Kidney tubule cell (primary cell): ENCODE measurements around the gene LITAF.

Experiments used
- DNase-seq: peaks from one replicate; pipeline ENCODE4 v3.0.0-alpha.2; 2018; ENCODE audit warnings: low spot score

The LITAF gene

DNA sequence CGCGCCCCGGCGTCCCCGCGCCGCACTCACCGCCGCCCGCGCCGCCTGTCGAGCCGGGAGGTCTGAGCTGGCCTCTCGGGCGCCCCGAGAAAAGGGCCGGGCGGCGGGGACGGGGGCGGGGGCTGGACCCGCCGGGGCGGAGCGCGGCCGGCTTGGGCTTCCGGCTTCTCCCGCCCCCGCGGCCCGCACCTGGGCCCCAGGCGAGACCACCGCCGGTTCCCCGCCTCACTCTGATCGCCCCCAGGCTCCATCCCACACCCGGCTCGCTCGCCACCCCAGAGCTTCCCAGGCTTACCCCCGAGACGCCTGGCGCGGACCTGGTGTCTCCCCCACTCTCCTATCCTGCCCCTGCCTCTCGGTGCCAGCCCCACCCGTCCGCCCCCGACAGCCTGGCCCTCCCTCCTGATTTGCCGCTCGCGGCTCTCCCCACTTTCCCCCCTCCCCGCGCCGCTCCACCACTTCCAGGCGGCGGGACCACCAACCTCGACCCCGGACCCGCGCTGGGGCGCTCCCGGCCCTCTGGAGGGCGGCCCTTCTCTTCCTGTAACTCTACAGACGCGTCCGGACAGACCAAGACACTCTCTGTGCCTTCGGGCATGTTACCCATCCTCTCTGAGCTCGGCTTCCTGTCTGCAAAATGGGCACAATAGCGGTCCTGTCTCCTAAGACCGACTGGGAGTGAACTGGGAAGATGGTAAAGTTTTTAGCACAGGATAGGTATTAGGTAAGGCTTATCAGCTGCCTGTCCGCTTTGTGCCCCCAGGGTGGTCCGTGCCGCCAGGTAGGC, at the start of gene LITAF:
Gene LITAF (minus strand): TSS at position 64 of the 787 bp plus-strand sequence. CDS start 30,189 bp downstream, outside the sequence.
- DNase-seq: peak; percentile 73

DNA sequence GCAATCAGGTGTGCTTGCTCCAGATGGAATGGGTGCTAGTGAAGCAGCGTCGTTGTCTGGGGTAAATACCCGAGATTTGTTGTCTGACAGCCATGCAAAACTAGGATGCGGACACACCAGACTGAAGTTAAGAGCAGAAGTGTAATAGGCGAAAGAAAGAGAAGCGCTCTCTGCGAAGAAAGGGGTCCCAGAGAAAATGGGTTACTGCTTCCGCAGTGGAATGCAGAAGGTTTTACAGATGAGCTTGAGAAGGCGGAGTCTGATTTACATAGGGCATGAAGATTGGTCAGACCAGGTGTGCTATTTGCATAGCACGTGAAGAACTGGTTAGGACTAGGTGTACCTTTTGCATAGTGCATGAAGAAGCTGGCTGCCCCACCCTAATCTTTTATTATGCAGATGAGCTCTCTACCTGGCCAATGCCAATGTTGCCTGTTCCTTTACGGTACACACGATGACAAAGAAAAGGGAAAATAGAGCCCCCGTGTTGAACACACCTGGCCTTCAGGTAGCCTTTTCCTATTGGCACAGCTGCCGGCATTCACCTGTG, 49.5 kb upstream of the LITAF start:
- peak; percentile 67 for DNase-seq

DNA sequence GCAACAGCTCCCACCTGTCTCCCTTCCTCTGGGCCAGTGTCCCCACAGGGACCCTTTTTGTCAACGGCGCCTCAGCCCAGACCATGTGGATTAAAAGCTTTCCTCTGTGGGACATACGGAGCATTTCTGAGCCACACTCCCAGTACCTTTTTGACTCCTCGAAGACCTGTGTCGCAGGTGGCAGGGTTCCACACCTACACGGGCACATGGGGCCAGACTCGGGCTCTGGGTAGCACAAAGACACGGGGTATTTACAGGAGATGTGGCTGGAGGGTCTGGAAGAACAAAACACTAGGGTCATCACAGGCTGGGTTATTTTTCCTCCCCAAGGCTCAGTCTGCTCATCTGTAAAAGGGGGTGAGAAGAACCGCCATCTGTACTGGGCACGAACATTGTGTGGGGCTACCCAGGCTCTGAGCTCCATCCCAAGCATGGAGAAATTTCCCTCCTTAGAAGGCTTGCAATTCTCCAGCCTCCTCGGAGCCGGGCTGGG, 49.0 kb upstream of the LITAF start:
- no peak for DNase-seq

DNA sequence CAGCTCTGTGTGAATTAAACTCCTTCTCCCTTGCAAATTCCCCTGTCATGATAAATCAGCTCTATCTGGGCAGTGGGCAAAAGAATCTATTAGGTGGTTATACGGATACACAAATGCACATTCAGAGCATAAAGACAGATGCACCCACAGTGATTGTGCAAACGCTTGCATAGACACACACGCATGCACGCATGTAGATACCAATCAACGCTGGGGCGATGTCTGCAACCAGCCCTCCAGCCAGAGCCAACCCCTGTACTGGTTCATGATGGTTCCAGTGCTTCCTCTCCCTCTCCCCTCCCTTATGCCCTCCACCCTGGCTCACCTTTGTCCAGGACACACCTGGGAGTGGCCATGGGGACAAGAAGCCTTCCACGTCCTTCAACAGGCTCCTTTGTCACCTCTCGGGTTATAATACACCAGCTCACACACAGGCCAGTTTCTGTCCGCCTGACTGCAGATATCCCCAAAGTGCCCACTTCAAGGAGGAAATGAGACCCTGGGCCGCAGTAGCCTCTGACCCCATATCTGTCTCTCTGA, 48.5 kb upstream of the LITAF start:
- DNase-seq: no peak

DNA sequence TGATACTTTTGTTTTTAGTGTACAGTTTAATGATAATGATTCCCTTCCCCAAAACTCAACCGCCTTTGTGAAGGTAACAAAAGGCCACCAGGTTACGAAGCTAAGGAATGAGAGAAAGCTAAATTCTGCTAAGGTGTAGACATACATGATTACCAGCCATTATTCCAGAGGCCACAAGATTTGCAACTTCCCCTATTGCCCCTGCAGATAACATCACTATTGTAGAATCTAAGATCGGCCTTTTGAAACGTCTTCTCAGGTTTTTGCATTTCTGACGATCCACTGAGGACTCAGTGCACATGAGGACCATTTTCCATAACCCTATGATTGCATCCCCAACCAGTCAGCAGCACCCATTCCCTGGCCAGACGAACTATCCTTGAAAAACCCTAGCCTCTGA, 47.6 kb upstream of the LITAF start:
- no peak for DNase-seq

DNA sequence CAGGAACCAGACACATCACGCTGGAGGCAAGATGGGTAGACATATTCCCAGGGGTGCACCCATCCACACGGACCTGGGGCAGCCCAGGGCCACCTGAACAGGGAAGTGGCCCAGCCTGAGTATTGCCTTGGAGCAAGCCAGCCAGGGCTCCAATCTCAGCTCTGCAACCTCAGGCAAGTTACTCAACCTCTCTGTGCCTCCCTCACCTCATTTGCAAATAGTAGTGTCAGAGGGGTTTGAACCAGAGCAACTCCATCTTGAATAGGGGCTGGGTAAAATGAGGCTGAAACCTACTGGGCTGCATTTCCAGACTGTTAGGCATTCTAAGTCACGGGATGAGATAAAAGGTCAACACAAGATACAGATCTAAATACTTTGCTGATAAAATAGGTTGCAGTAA, 46.4 kb upstream of the LITAF start:
- DNase-seq: no peak

DNA sequence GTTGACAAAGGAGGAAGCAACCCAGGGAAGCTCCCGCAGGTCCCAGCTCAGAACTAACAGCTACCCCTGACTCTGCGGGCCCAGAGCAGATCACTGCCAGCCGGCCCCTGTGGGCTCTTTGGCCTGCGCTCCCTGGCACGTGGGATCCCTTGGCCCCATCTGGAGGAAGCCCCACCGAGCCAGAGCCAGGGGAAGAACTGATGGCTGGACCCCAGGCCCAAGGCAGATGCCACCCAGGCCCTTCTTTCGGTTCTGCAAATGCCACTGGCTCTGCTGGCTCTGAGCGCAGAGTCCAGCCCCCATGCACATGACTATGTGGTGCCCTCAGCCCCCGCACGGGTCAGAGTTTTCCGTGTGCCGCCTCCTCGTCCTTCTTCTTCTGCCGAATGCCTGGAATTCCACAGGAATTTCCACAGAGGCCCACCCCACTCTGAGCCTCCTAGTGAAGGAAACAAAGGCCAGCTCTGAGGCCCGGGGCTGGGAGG, 45.8 kb upstream of the LITAF start:
- peak; percentile 78 for DNase-seq

- no peak for DNase-seq
Measured at GRCh38 chr16:11631214-11631613, 44.5 kb upstream of the LITAF start.

GRCh38 chr16:11630768-11631056, 44.0 kb upstream of the LITAF start:
- no peak for DNase-seq

DNA sequence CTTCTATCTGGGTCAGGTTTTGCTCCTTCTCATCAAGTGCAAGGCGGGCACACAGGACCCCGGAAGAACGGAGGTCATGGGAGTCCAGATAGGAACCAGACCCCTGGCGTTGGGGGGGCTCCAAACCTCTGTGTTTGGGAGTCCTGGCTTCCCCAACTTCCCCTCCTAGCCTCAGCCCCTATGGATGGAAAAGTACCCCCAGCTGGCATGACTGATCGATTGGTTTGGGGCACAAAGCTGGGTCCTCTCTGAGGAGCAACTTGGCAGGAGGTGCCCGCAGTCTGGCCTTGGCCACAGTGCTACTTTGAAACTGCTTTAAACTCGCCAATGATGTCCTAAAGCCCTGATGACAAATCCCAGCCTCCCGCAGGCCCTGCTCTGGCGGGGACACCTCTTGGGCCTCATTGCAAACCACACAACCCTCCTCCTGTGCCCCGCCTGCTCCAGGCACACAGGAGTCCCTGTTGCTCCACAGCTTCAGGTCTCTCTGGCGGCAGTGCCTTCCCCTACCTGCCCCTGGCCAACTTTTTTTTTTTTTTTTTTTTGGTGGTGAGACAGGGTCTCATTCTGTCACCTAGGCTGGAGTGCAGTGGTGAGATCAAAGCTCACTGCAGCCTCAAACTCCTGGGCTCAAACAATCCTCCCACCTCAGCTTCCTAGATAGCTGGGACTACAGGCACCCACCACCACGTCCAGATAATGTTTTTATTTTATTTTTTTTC, 43.5 kb upstream of the LITAF start:
- DNase-seq: no peak

DNA sequence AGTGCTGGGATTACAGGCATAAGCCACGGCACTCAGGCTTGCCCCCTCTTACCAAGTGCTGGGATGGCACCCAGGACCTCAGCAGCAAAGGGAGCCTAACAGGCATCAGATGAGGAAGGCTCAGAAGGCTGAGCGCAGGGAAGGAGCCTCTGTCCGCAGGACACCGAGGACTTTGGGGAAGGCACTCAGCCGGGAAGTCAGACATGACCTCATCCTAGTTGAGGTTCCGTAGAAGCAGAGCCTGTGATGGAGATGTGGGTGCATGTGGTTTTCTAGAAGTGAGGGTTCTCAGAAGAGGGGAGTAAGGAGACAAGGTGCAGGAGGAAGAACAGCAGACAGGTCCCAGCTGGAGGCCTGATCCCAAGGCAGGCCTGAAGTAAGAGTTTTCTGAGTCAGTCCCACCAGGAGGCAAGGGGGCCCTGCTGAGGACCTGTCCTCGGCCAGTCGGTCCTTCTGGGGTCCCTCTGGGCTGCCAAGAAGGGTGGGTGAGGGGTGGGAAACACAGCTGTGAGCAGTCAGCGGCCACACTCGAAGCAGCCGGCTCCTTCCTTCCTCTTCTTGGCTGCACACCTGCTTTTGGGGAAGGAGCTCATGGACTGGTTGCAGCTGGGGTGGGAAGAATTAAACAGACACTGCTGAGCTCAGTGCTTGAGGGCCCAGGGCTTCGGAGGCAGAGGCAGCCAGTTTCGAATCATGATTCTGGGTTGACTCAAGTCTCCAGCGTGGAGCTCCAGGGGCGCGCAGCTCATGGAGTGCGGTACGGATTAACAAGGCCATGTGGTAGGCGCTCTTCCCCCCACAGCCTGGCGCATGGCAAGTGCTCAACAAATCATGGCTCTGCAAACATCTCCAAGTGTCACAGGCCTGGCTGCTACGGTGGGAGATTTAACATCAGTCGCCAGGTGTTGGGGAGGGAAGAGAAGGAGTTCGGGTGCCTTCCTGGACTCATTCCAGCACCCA, 42.6 kb upstream of the LITAF start:
- DNase-seq: peak; percentile 61

GRCh38 chr16:11627822-11628457, 41.2 kb upstream of the LITAF start:
- DNase-seq: peak; percentile 95

DNA sequence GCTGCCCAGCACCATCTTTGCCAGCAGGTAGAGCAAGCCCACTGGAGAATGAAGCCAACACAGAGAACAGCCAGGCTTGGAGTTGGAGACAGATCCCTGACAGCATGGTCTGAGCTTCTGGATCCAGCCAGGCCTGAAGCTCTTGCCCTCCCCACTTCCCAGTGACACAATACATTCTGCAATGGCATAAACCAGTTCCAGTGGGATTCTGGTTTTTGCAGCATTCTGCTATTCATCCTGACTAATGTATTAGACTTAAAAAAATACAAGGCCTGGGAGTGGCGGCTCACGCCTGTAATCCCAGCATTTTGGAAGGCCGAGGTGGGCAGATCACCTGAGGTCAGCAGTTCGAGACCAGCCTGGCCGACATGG, 40.6 kb upstream of the LITAF start:
- DNase-seq: no peak

GRCh38 chr16:11626657-11627291, 40.1 kb upstream of the LITAF start:
- DNase-seq: no peak

- no peak for DNase-seq
Measured at GRCh38 chr16:11625769-11626168, 39.0 kb upstream of the LITAF start.

DNA sequence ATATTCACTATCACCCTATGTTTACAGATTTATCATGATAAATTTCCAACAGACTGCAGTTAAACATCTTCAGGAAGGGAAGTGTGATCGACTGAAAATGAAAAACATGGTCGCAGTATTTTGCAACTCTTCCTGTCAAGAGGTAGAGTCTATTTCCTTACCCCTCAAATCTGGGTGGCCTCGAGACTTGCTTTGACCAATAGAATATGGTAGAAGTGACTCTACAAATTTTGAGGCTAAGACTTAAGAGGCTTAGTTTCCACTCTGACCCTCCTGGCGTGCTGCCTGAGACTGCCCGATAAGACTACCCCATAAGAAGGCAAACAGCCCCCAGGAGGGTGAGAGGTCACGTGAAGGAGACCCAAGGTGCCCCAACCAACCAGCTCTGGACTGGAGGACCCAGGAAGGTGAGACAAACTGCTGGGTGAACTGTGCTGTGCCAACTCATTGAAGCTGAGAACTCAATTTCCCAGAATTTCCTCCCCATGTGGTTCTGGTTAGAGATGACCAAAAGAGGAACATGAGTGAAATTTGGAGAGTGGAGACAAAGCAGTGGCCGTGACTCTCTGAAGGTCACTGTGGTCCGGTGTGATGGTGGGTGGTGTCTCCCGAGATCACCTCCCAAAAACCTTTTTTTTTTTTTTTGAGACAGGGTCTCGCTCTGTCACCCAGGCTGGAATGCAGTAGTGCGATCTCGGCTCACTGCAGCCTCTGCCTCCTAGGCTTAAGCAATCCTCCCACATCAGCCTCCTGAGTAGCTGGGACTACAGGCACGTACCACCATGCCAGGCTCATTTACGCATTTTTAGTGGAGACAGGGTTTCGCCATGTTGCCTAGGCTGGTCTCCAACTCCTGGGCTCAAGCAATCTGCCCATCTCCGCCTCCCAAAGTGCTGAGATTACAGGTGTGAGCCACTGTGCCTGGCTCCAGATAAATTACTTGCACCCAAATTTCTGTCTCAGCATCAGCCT, 38.2 kb upstream of the LITAF start:
- DNase-seq: no peak

GRCh38 chr16:11624205-11624604, 37.5 kb upstream of the LITAF start:
- DNase-seq: no peak

DNA sequence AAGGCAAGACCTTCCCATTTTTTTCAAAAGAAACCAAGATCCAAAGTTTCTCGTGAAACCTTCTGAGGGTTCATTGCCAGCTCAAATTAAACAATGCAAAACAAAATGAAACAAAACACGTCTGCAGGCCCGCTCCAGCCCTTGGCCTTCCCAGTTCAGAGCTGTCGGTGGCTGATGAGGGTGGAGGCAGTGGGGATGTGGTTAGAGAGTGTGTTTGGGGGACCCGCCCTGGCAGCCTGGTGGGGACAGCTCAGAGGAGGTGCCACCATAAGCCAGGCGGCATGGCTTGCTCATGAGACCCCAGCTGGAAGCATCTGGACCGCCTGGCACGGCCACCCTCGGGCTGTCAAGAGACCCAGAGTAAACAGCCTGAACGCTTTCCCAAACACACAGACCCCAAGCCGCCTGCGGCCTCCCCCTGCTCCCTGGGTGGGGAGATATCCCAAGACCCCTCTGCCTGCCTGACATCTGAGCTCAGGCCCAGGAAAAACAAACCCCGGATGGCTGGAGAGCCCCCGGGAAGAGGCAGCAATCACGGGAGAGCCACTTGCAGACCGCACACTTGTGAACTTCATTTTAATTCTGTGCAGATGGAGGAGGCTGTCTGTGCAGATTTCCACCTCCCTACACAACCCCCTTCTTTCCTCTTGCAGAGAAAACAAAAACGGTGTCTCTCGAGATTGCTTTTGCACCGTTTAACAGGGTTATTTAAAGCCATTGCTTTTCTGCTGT, 35.4 kb upstream of the LITAF start:
- DNase-seq: no peak

DNA sequence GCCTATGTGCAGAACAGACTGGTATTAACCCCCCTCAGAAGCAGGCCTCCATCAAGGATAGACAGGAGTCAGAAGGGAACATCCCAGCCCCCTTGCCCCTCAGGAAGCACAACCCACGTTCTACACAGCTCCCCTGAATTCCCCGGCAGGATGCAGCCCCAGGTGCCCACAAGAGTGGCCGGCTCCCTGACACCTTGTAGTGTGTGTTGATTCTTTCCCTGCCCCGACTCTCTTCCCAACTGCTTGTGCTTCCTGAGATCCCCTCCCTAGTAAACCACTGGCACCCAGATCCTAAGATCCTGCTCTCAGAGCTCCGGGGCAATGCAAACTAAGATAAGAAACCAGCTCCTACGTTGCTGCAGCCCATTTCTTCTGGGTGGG, 34.8 kb upstream of the LITAF start:
- no peak for DNase-seq
